H1 (cell line): ENCODE data around the gene COL21A1. TPM values are rescaled to one million over a fixed set of nuclear protein-coding genes. Genes with fewer than 3 reads are reported as not detected.

Experiments used
- CTCF ChIA-PET: fragments of 300-600 bp; sonication (Branson Sonifier 250); formaldehyde crosslinking; loops from one replicate; lab custom pipeline; 2021; ENCODE audit not compliant: partially characterized antibody; lab: Charles Lee
- POLR2A ChIA-PET: fragments of 300-600 bp; sonication (Branson Sonifier 250); formaldehyde crosslinking; loops from one replicate; lab custom pipeline; 2021; ENCODE audit warnings: inconsistent platforms; ENCODE audit not compliant: partially characterized antibody; lab: Charles Lee
- DNase-seq, 2 experiments: peaks; one replicate each; pipeline versions ENCODE4 v3.0.0 to v3.0.0-alpha.2; 2010 to 2022; ENCODE audit warnings: low spot score in 2 of 2, low read depth in 1 of 2, mixed read lengths in 1 of 2
- FAIRE-seq: peaks from 2 replicates; lab custom pipeline; 2011; peaks lifted over from hg19 to GRCh38; lab: Jason Lieb, UNC
- H2AFZ ChIP-seq: 2 replicates; pipeline ENCODE4 v1.8.1; 2012; ENCODE audit warnings: low read length, inconsistent platforms
- H2AK5ac ChIP-seq: 2 replicates; pipeline ENCODE4 v1.6.1; 2013; ENCODE audit warnings: low read depth, low read length
- H2BK120ac ChIP-seq: replicated peaks from 2 replicates; pipeline ENCODE3; 2013; ENCODE audit warnings: low read depth, low read length, inconsistent platforms
- H2BK12ac ChIP-seq: 2 replicates; pipeline ENCODE4 v1.6.1; 2013; ENCODE audit warnings: low read depth, low read length
- H2BK15ac ChIP-seq: 2 replicates; pipeline ENCODE4 v1.6.1; 2013; ENCODE audit warnings: low read length
- H2BK20ac ChIP-seq: 2 replicates; pipeline ENCODE4 v1.6.1; 2013; ENCODE audit warnings: low read length
- H2BK5ac ChIP-seq: 2 replicates; pipeline ENCODE4 v1.6.1; 2013; ENCODE audit warnings: low read depth, low read length
- H3K14ac ChIP-seq: 2 replicates; pipeline ENCODE4 v1.6.1; 2013; ENCODE audit warnings: inconsistent platforms; ENCODE audit not compliant: insufficient read length
- H3K18ac ChIP-seq: 2 replicates; pipeline ENCODE4 v1.6.1; 2013; ENCODE audit warnings: low read length; ENCODE audit errors: extremely low read depth
- H3K23ac ChIP-seq: 2 replicates; pipeline ENCODE4 v1.6.1; 2013; ENCODE audit warnings: inconsistent platforms; ENCODE audit not compliant: insufficient read length
- H3K23me2 ChIP-seq: 2 replicates; pipeline ENCODE4 v1.6.1; 2013; ENCODE audit warnings: low read depth, low read length
- H3K27ac ChIP-seq: 2 replicates; pipeline ENCODE4 v1.6.1; 2011; ENCODE audit warnings: low read depth, low read length, inconsistent platforms
- H3K27me3 ChIP-seq, 4 experiments: replicated peaks in 1 of 4; 1 replicate in 1 of 4; 2 replicates in 3 of 4; pipeline versions ENCODE4 v1.6.1 to v1.8.1; 2011 to 2013; ENCODE audit warnings: low read length in 3 of 4, mild to moderate bottlenecking in 3 of 4, inconsistent platforms in 2 of 4, mixed read lengths in 2 of 4, moderate library complexity in 1 of 4; ENCODE audit not compliant: control insufficient read depth in 3 of 4, insufficient read depth in 3 of 4; ENCODE audit errors: extremely low read depth in 1 of 4
- H3K36me3 ChIP-seq, 4 experiments: 2 replicates each; pipeline versions ENCODE4 v1.6.1 to v1.8.1; 2011 to 2013; ENCODE audit warnings: mild to moderate bottlenecking in 4 of 4, low read length in 3 of 4, moderate library complexity in 2 of 4, control low read depth in 1 of 4, inconsistent platforms in 1 of 4; ENCODE audit not compliant: insufficient read depth in 4 of 4, control insufficient read depth in 2 of 4
- H3K4ac ChIP-seq: replicated peaks from 2 replicates; pipeline ENCODE3; 2013; ENCODE audit warnings: low read length, low read depth, mixed read lengths, inconsistent platforms; ENCODE audit not compliant: insufficient read length
- H3K4me1 ChIP-seq, 4 experiments: replicated peaks in 1 of 4; 1 replicate in 1 of 4; 2 replicates in 3 of 4; pipeline versions ENCODE4 v1.6.1 to v1.8.1; 2011 to 2013; ENCODE audit warnings: low read length in 3 of 4, inconsistent platforms in 2 of 4, mixed read lengths in 1 of 4; ENCODE audit not compliant: insufficient read depth in 4 of 4, control insufficient read depth in 3 of 4
- H3K4me2 ChIP-seq, 2 experiments: 2 replicates each; pipeline versions ENCODE4 v1.6.1 to v1.8.1; 2011 to 2013; ENCODE audit warnings: low read depth in 2 of 2, low read length in 2 of 2, control low read depth in 1 of 2, inconsistent platforms in 1 of 2, mild to moderate bottlenecking in 1 of 2; ENCODE audit not compliant: insufficient read depth in 1 of 2
- H3K4me3 ChIP-seq, 4 experiments: fragments of 200-600, 300-600 bp in 1 of 4; sonication (generic), shearing (Covaris generic), sonication (Bioruptor Twin) in 1 of 4; 2 replicates each; pipeline versions ENCODE4 v1.5.1 to v1.8.1; 2011 to 2016; ENCODE audit warnings: low read length in 4 of 4, low read depth in 3 of 4, control low read depth in 2 of 4, inconsistent platforms in 2 of 4, mild to moderate bottlenecking in 2 of 4, mixed read lengths in 1 of 4, moderate library complexity in 1 of 4; ENCODE audit not compliant: insufficient read depth in 2 of 4; ENCODE audit errors: extremely low read depth in 1 of 4
- H3K56ac ChIP-seq: replicated peaks from 2 replicates; pipeline ENCODE3; 2013; ENCODE audit warnings: low read depth, mild to moderate bottlenecking, mixed read lengths, low read length, inconsistent platforms; ENCODE audit not compliant: insufficient read length
- H3K79me1 ChIP-seq: 2 replicates; pipeline ENCODE4 v1.6.1; 2013; ENCODE audit warnings: low read depth, low read length, control low read depth
- H3K79me2 ChIP-seq, 2 experiments: 2 replicates each; pipeline versions ENCODE4 v1.6.1 to v1.8.1; 2012 to 2013; ENCODE audit warnings: low read length in 2 of 2, mild to moderate bottlenecking in 2 of 2, inconsistent platforms in 1 of 2; ENCODE audit not compliant: insufficient read depth in 2 of 2, control insufficient read depth in 1 of 2
- H3K9ac ChIP-seq, 4 experiments: replicated peaks in 1 of 4; 1 replicate in 1 of 4; 2 replicates in 3 of 4; pipeline versions ENCODE4 v1.6.1 to v1.8.1; 2011 to 2013; ENCODE audit warnings: low read depth in 3 of 4, low read length in 3 of 4, control low read depth in 2 of 4, mild to moderate bottlenecking in 2 of 4, moderate library complexity in 2 of 4, inconsistent platforms in 1 of 4; ENCODE audit errors: extremely low read depth in 1 of 4
- H3K9me3 ChIP-seq, 2 experiments: 2 replicates each; pipeline versions ENCODE4 v1.6.1 to v1.8.1; 2012 to 2013; ENCODE audit warnings: mild to moderate bottlenecking in 2 of 2, moderate library complexity in 2 of 2, control low read depth in 1 of 2, inconsistent platforms in 1 of 2, low read depth in 1 of 2, low read length in 1 of 2, mixed read lengths in 1 of 2; ENCODE audit not compliant: insufficient read depth in 2 of 2
- H4K20me1 ChIP-seq, 2 experiments: replicated peaks in 1 of 2; 2 replicates each; pipeline versions ENCODE3 to v1.8.1; 2011 to 2013; ENCODE audit warnings: inconsistent platforms in 2 of 2, low read length in 2 of 2, mild to moderate bottlenecking in 1 of 2; ENCODE audit not compliant: insufficient read depth in 2 of 2, control insufficient read depth in 1 of 2
- H4K5ac ChIP-seq: 2 replicates; pipeline ENCODE4 v1.6.1; 2013; ENCODE audit warnings: low read length, low read depth, mixed read lengths, inconsistent platforms; ENCODE audit not compliant: insufficient read length
- H4K8ac ChIP-seq: 2 replicates; pipeline ENCODE4 v1.8.0; 2013; ENCODE audit warnings: mild to moderate bottlenecking, moderate library complexity, low read length, inconsistent platforms; ENCODE audit not compliant: insufficient read depth; ENCODE audit errors: extremely low read depth
- H4K91ac ChIP-seq: replicated peaks from 2 replicates; pipeline ENCODE3; 2013; ENCODE audit warnings: low read length, mixed read lengths, inconsistent platforms; ENCODE audit not compliant: insufficient read length
- ATF3 ChIP-seq: IDR thresholded peaks from 2 replicates; pipeline ENCODE4 v1.6.1; 2011; ENCODE audit warnings: low read depth, mild to moderate bottlenecking, low read length; ENCODE audit not compliant: insufficient read depth
- BCL11A ChIP-seq, 2 experiments: IDR thresholded peaks; one replicate each; pipeline ENCODE4 v1.6.1; 2011; ENCODE audit warnings: low read depth in 2 of 2, low read length in 2 of 2, mild to moderate bottlenecking in 2 of 2
- CBX5 ChIP-seq: fragments of 300-800, 300-1000 bp; sonication (generic); IDR thresholded peaks from 2 replicates; pipeline ENCODE4 v1.7.1; 2016; ENCODE audit warnings: antibody characterized with exemption, low read length, low read depth
- CBX8 ChIP-seq: fragments of 300-800, 300-1000 bp; sonication (generic); IDR thresholded peaks from 2 replicates; pipeline ENCODE4 v1.7.1; 2016; ENCODE audit warnings: low read depth, low read length, borderline replicate concordance
- CEBPB ChIP-seq: IDR thresholded peaks from 2 replicates; pipeline ENCODE4 v1.6.1; 2012; ENCODE audit warnings: low read depth, low read length
- CTBP2 ChIP-seq: IDR thresholded peaks from 2 replicates; pipeline ENCODE4 v1.7.0; 2011; ENCODE audit warnings: borderline replicate concordance, mild to moderate bottlenecking, moderate library complexity, mixed read lengths, low read length; ENCODE audit not compliant: insufficient read depth, insufficient read length
- FOSL1 ChIP-seq: IDR thresholded peaks from 2 replicates; pipeline ENCODE4 v1.6.1; 2011; ENCODE audit warnings: mild to moderate bottlenecking, low read depth, low read length, moderate library complexity; ENCODE audit not compliant: insufficient read depth
- KDM1A ChIP-seq: fragments of 200-600, 300-600 bp; sonication (generic); IDR thresholded peaks from 2 replicates; pipeline ENCODE4 v1.7.1; 2016; ENCODE audit warnings: mild to moderate bottlenecking, low read length, borderline replicate concordance
- MAFK ChIP-seq: IDR thresholded peaks from 2 replicates; pipeline ENCODE4 v1.6.1; 2012; ENCODE audit warnings: low read depth, mild to moderate bottlenecking, improper control_type of control experiment, low read length
- PHF8 ChIP-seq: fragments of 200-600 bp; sonication (generic); conservative IDR thresholded peaks from 2 replicates; pipeline ENCODE4 v1.7.1; 2012; ENCODE audit warnings: low read depth, mild to moderate bottlenecking, inconsistent platforms, low read length, moderate library complexity
- POLR2AphosphoS5 ChIP-seq: IDR thresholded peaks from 2 replicates; pipeline ENCODE4 v1.6.1; 2011; ENCODE audit warnings: low read depth, low read length
- SP4 ChIP-seq: IDR thresholded peaks from 2 replicates; pipeline ENCODE4 v1.6.1; 2012; ENCODE audit warnings: low read length, inconsistent platforms
- TAF1 ChIP-seq: IDR thresholded peaks from 2 replicates; pipeline ENCODE4 v1.6.1; 2011; ENCODE audit warnings: mild to moderate bottlenecking, low read depth, low read length
- TAF7 ChIP-seq: optimal IDR thresholded peaks from 2 replicates; pipeline ENCODE3; 2011; ENCODE audit warnings: low read depth, mild to moderate bottlenecking, inconsistent platforms, low read length, moderate library complexity, borderline replicate concordance
- TEAD4 ChIP-seq: IDR thresholded peaks from 2 replicates; pipeline ENCODE4 v1.6.1; 2012; ENCODE audit warnings: low read depth, low read length, inconsistent platforms, mixed read lengths
- polyA plus RNA-seq, 7 experiments: library from polyadenylated mRNA; depleted of rRNA in 3 of 7; stranded (reverse) in 5 of 7; unstranded in 2 of 7; fragments of >200 nt in 5 of 7; fragments of 200-250 nt in 2 of 7; gene quantifications; 1 replicate in 5 of 7; 2 replicates in 1 of 7; 4 replicates in 1 of 7; pipeline versions ENCODE4 v1.2.1 to v1.2.3, GENCODE V29; 2011 to 2013; ENCODE audit warnings: missing spikeins in 2 of 7, mixed read lengths in 2 of 7
- total RNA-seq: library from RNA; stranded (reverse); fragmentation: NEBNext Ultra II Directional; extraction: Animal tissue kit (Norgen Biotek cat#: 25700); gene quantifications from 2 replicates; pipeline ENCODE4 v1.2.1, GENCODE V29; 2021

Gene COL21A1
- total and polyA plus RNA-seq, 2 of the 8 experiments (the other 6 are each of a cell fraction or from before 2014, with no cell fraction given), result 1.6 to 3.4 TPM

GRCh38 chr6:56214041-56214702 lies 33.2 kb downstream of the COL21A1 start:
- H3K14ac ChIP-seq, result no peak overlapping the region
- no peak overlapping the region for H3K4ac ChIP-seq
- ChIA-PET POLR2A (no interaction called here), CTCF (no interaction called here)
- no peak overlapping the region for H4K5ac ChIP-seq
- no peak for FAIRE-seq
- no peak overlapping the region for H2BK20ac ChIP-seq
- H3K23ac ChIP-seq, result no peak overlapping the region
- H3K4me1 ChIP-seq, result no peaks in the 10 kb centered on the region
- H3K79me2 ChIP-seq, result no peaks in the 10 kb centered on the region
- H4K91ac ChIP-seq, result no peak overlapping the region
- DNase-seq, result no peak
- no peak overlapping the region for H2AK5ac ChIP-seq
- no peak overlapping the region for H4K8ac ChIP-seq
- no peak overlapping the region for H3K56ac ChIP-seq
- no peak overlapping the region for H2BK12ac ChIP-seq
- H3K4me3 ChIP-seq, result no peak overlapping the region
- H2BK5ac ChIP-seq, result no peak overlapping the region
- no peaks in the 10 kb centered on the region for H3K79me1 ChIP-seq
- no peak overlapping the region for H3K4me2 ChIP-seq
- no peaks in the 10 kb centered on the region for H4K20me1 ChIP-seq
- no peak overlapping the region for H2BK15ac ChIP-seq
- no peak overlapping the region for H2AFZ ChIP-seq
- no peak overlapping the region for H2BK120ac ChIP-seq
- no peak overlapping the region for H3K9ac ChIP-seq
- H3K9me3 ChIP-seq, result no peaks in the 10 kb centered on the region
- no peak overlapping the region for H3K27ac ChIP-seq
- H3K36me3 ChIP-seq, result no peaks in the 10 kb centered on the region
- H3K18ac ChIP-seq, result no peak overlapping the region
- H3K23me2 ChIP-seq, result no peaks in the 10 kb centered on the region
- H3K27me3 ChIP-seq, result no peaks in the 10 kb centered on the region
- TF ChIP-seq FOSL1 (no peak), SP4 (no peak), CBX8 (no peak), ATF3 (no peak), BCL11A (IDR thresholded peaks at IDR 0.05; ENCODE audit: low read depth in 2 of 2, low read length in 2 of 2) (no peak), TEAD4 (no peak), CEBPB (no peak), CBX5 (no peak), PHF8 (no peak), TAF7 (no peak), POLR2AphosphoS5 (no peak), MAFK (no peak), KDM1A (no peak), TAF1 (no peak), CTBP2 (no peak)
